Gastroesophageal sphincter (tissue), 4 donors: Measurements from ENCODE around the gene MTG1. TPM values are rescaled to one million over a fixed set of nuclear protein-coding genes. Genes with fewer than 3 reads are reported as not detected.
A peak's percentile ranks its signal among the peaks of the same experiment; 100 is the strongest.

Source experiments
- ATAC-seq: fragments of 150-250 bp; one replicate; pipeline ENCODE4 v1.9.1; 2016; ENCODE audit warnings: mild to moderate bottlenecking, moderate library complexity
- H3K27ac ChIP-seq, 4 donors: fragments of 200-600 bp; sonication (generic) in 3 of 4; 1 replicate in 3 of 4; 2 replicates in 1 of 4; pipeline ENCODE4 v1.5.1; 2016 to 2019
- H3K27me3 ChIP-seq: fragments of 200-600 bp; sonication (generic); one replicate; pipeline ENCODE4 v1.5.1; 2019
- H3K36me3 ChIP-seq, 2 donors: fragments of 200-600 bp; sonication (generic); one replicate each; pipeline ENCODE4 v1.5.1; 2019; ENCODE audit warnings: control low read depth in 1 of 2
- H3K4me1 ChIP-seq, 3 donors: fragments of 200-600 bp; sonication (generic); 1 replicate in 2 of 3; 2 replicates in 1 of 3; pipeline ENCODE4 v1.5.1; 2016 to 2019; ENCODE audit warnings: control low read depth in 2 of 3
- H3K4me3 ChIP-seq, 2 donors: fragments of 200-600 bp; sonication (generic); one replicate each; pipeline ENCODE4 v1.5.1; 2019; ENCODE audit warnings: mild to moderate bottlenecking in 1 of 2, moderate library complexity in 1 of 2
- H3K9me3 ChIP-seq, 3 donors: fragments of 200-600 bp; sonication (generic); one replicate each; pipeline ENCODE4 v1.5.1; 2017 to 2019; ENCODE audit warnings: control low read depth in 2 of 3
- CTCF ChIP-seq, 4 experiments: fragments of 200-600 bp in 2 of 4; fragments of 450-650 bp in 2 of 4; sonication (generic) in 1 of 4; IDR thresholded peaks; one replicate each; pipeline ENCODE4 v1.5.1; 2017 to 2019; ENCODE audit warnings: antibody characterized with exemption in 4 of 4, mild to moderate bottlenecking in 2 of 4, moderate library complexity in 2 of 4
- EP300 ChIP-seq: sonication (generic); formaldehyde crosslinking; IDR thresholded peaks from one replicate; pipeline ENCODE4 v1.6.1; 2017; ENCODE audit warnings: antibody characterized with exemption, mild to moderate bottlenecking
- POLR2A ChIP-seq, 2 donors: fragments of 450-650 bp; IDR thresholded peaks; one replicate each; pipeline ENCODE4 v1.6.1; 2017; ENCODE audit warnings: antibody characterized with exemption in 2 of 2, mild to moderate bottlenecking in 2 of 2, moderate library complexity in 1 of 2
- POLR2AphosphoS5 ChIP-seq: sonication (generic); formaldehyde crosslinking; IDR thresholded peaks from one replicate; pipeline ENCODE4 v1.6.1; 2017; ENCODE audit warnings: antibody characterized with exemption
- WGBS, 2 donors: methylation state at CpG; one replicate each; pipeline ENCODE4 v1.1.5; 2018; ENCODE audit warnings: low coverage in 1 of 2; 5-methylcytosine and 5-hydroxymethylcytosine counted together
- total RNA-seq, 4 donors: library from RNA; depleted of rRNA; stranded (reverse); fragments of >200 nt; gene quantifications; one replicate each; pipeline ENCODE4 v1.1.0, GENCODE V29; 2016

The MTG1 gene
- total RNA-seq, 4 donors from 2014 or later = 13.2 to 25.9 (median 18.4) TPM

- no peak overlapping the region for H3K4me3 ChIP-seq
- peaks cover 0 to 2% (median 0%) of the 10 kb centered on the region in 3 donors for H3K4me1 ChIP-seq
- H3K27ac ChIP-seq = no peak overlapping the region
- WGBS, 2 donors = 90 to 95% methylated on average over 2 to 6 of the region's 17 CpGs
- TF ChIP-seq EP300 (no peak), CTCF (IDR thresholded peaks at IDR 0.05) (no peak), POLR2A (IDR thresholded peaks at IDR 0.05) (no peak), POLR2AphosphoS5 (no peak)
- peaks cover 0 to 66% of the 10 kb centered on the region in 2 donors for H3K36me3 ChIP-seq
- no peak for ATAC-seq
- no peaks in the 10 kb centered on the region for H3K9me3 ChIP-seq
- no peaks in the 10 kb centered on the region for H3K27me3 ChIP-seq
These were observed 5.6 kb upstream of the MTG1 start for GRCh38 chr10:133388236-133388972.

- no peaks in the 10 kb centered on the region for H3K27me3 ChIP-seq
- peaks cover 0 to 58% of the 10 kb centered on the region in 2 donors for H3K36me3 ChIP-seq
- peaks cover 0 to 6% (median 0%) of the 10 kb centered on the region in 3 donors for H3K4me1 ChIP-seq
- 73 to 75% methylated on average over 6 to 7 of the region's 39 CpGs for WGBS, 2 donors
- no peak for ATAC-seq
- no peak for TF ChIP-seq EP300
- no peak for TF ChIP-seq POLR2AphosphoS5
- TF ChIP-seq POLR2A (IDR thresholded peaks at IDR 0.05) = no peak
- TF ChIP-seq CTCF (IDR thresholded peaks at IDR 0.05) = no peak
- H3K9me3 ChIP-seq = no peaks in the 10 kb centered on the region
- H3K27ac ChIP-seq = peak overlapping the region in 2 of 4 donors; percentile 5 to 9
- H3K4me3 ChIP-seq = no peak overlapping the region
These were observed 4.8 kb upstream of the MTG1 start for GRCh38 chr10:133388973-133389818.

DNA sequence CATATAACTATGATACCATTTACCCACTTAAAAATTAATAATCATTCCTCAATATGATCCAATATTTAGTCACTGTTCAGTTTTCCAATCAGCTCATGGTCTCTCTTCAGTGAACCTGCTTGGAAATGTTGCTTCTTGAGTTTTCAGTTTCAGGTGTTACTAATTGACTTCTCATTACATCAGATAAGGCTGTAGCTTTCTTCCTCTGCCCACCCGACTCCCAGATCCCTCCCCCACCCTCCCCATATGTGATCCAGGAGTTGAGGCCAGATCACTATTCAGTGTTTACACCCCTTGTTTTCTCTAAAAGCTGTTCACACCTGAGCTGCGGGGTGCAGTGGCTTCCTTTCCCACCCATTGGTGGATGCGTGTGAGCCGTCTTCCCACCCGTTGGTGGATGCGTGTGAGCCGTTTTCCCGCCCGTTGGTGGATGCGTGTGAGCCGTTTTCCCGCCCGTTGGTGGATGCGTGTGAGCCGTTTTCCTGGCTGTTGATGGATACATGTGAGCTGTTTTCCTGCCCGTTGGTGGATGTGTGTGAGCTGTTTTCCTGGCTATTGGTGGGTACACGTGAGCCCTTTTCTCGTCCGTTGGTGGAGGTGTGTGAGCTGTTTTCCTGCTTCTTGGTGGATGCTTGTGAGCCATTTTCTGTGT is 3.2 kb upstream of the MTG1 start:
- H3K36me3 ChIP-seq = peaks cover 0 to 47% of the 10 kb centered on the region in 2 donors
- WGBS, 2 donors = 79 to 90% methylated on average over 8 to 10 of the region's 19 CpGs
- peaks cover 0 to 19% (median 7%) of the 10 kb centered on the region in 3 donors for H3K4me1 ChIP-seq
- no peak for TF ChIP-seq EP300
- no peak for TF ChIP-seq POLR2A (IDR thresholded peaks at IDR 0.05)
- no peak for TF ChIP-seq CTCF (IDR thresholded peaks at IDR 0.05)
- no peak for TF ChIP-seq POLR2AphosphoS5
- H3K27me3 ChIP-seq = no peaks in the 10 kb centered on the region
- no peak overlapping the region for H3K27ac ChIP-seq
- no peak for ATAC-seq
- no peak overlapping the region for H3K4me3 ChIP-seq
- no peaks in the 10 kb centered on the region for H3K9me3 ChIP-seq

GRCh38 chr10:133391249-133391635 is 2.7 kb upstream of the MTG1 start:
- Histone ChIP-seq H3K4me1 (peaks cover 0 to 24% (median 7%) of the 10 kb centered on the region in 3 donors), H3K27me3 (no peaks in the 10 kb centered on the region), H3K4me3 (no peak overlapping the region), H3K27ac (no peak overlapping the region), H3K36me3 (peaks cover 0 to 52% of the 10 kb centered on the region in 2 donors), H3K9me3 (no peaks in the 10 kb centered on the region)
- WGBS, 2 donors = no CpG with 5 or more reads among the region's 12 CpGs
- TF ChIP-seq CTCF (IDR thresholded peaks at IDR 0.05) (no peak), EP300 (no peak), POLR2A (IDR thresholded peaks at IDR 0.05) (no peak), POLR2AphosphoS5 (no peak)
- ATAC-seq = no peak
